ENCODE measurements around the gene HIF1AN.

The HIF1AN gene

DNA sequence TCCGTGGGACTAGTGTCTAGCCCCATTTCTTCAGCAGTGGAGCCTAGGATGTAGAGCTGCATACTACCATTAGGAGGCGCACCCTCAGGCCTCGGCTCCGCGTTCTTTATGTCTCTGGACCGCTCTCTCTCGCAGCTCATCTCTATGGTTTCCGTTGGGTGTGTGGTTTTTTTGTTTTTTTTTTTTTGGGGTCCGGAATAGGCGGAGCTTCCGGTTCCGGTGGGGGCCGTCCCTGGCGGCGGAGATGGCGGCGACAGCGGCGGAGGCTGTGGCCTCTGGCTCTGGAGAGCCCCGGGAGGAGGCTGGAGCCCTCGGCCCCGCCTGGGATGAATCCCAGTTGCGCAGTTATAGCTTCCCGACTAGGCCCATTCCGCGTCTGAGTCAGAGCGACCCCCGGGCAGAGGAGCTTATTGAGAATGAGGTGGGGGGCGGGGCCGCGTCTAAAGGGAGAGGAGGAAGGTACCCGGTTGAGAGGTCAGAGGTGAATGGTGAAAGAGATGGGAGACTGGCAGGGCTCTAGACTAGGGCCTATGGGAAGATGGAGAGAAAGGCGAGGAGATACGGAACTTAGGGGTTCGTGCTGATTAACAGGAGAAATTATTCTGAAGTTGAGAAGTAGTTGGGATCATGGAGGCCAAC, at the start of gene HIF1AN:
HIF1AN (plus strand) TSS at position 229 of the 639 bp plus-strand sequence; CDS start at position 245, 16 bp downstream.
- peak; percentile 10 for DNase-seq

DNA sequence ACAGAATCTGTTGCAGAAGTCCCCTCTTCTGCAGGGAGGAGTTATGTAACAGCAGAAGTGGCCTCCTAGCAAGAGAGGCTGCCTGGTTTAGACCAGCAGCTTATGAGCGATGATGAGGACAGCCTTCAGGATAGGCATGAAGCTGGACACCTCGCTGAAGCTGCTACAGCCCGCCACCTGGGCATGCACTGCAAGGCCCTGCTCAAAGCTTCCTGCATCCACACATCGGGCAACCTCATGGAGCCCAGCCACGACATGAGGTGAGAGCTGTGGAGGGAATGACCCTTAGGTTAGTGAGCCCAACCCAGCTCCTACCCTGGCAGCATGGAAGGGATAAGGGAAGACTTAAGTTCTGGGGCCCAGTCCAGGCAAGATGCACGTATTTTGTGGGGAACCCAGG, 48.2 kb upstream of the HIF1AN start:
- no peak for DNase-seq

DNA sequence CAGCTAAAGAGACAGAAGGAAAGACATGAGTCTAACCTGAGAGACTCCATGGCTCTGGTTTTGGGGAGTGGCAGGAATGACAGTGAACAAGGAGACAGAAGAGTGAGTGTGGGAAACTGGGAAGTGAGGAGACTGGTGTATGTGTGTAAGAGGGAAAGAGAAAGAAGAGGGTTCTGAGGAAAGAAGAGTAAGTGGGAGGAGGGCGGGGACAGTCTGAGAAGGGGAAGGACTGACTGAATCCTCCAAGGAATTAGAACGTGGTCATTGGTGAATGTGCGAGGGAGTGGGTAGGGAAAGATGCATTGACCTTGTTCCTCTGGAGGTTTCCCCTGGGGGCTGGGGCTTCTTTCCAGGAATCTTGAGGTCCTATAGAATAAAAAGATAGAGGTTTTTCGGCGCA, 46.3 kb upstream of the HIF1AN start:
- DNase-seq: no peak

DNA sequence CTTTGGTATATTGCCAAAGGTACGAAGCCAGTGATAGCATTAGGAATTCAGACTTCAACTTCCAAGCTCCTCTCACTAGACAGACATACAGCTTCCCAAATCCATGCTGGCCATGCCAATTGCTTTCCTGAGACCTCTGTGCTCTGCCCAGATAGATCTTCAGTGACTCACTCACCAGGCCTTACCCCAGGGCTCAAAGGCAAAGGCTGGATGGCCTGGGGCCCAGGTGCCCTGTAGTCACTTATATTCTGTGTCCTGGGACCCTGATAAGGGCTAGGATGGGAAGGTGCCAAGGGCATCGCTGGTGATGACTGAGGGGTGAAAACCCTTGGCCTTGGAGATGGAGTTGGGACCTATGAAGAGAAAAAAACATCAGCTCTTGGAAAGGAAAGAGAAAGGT, 45.2 kb upstream of the HIF1AN start:
- no peak for DNase-seq

DNA sequence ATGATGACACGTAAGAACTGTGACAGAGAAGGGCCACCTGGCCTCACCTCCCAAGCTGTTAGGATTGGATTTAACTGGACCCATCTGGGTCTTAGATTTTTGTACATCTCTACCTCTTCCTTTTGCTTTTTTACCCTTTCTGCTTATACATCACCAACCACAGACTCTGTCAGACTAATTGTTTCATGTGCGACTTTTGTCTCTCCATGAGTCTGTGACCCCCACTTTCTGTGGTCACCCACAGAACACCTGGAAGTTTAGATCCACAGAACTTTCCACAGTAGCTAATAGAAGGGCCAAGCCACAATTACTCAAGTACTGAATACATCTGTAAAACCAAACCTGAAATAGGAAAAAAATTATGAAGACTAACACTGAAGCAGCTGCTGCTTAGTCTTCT, 39.2 kb upstream of the HIF1AN start:
- no peak for DNase-seq

DNA sequence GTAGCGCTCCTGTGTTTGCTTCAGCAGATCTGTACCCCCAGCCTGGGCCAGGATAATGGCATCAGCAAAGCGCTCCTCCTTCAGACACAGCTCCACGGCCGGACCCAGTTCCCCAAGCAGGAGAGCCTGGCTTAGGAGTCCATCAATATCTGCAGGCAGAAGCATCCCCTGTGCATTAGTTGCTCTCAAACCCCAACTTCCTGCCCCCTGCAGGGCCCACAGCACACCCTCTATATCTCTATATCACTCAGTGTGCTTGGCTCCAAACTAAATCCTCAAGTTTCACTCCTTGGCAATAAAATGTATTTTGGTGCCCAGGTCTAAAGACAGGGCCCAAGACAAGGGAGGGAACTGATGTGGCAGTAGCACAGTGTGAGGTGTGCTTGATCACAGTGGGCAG, 37.7 kb upstream of the HIF1AN start:
- no peak for DNase-seq

DNA sequence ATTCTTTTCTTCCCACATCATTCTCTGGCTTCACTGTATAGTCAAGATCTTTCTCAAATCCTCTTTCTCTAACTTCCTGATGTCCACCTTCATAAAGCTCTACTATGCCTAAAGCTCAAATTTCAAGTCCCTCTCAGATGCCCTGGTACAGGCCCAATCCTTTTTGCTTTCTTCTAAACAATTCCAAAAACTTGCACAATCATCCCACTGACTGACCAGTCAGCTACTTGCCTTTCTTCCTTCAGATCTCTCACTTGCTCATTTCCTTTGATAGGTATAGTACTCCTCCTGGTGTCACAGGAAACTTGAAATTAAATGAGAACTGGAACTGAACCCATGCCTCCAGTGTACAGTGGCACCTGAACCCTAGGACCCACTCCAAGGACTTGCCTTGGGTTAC, 34.3 kb upstream of the HIF1AN start:
- DNase-seq: no peak

DNA sequence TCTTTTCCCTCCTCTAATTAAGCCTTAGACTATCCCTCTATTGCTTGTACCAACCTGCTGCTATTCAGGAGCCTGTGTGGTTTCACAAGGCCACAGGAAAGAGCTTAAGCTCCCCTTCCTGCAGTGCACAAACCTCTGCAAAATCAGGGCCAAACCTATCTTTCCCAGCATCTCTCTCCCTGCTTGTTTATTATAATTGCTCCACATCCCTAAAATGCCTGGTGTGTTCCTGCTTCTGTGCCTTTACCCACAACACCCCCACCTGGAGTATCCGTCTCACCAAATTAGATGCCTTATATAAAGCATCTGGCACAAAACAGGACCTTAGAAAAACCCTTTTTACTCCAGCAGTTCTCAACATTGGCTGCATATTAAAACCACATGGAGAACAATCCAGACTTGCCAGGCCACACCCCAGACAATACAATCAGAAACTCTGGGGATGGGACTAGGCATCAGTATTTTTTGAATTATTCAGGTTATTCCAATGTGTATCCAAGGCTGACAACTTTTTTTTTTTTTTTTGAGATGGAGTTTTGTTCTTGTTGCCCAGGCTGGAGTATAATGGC, 32.7 kb upstream of the HIF1AN start:
- no peak for DNase-seq

DNA sequence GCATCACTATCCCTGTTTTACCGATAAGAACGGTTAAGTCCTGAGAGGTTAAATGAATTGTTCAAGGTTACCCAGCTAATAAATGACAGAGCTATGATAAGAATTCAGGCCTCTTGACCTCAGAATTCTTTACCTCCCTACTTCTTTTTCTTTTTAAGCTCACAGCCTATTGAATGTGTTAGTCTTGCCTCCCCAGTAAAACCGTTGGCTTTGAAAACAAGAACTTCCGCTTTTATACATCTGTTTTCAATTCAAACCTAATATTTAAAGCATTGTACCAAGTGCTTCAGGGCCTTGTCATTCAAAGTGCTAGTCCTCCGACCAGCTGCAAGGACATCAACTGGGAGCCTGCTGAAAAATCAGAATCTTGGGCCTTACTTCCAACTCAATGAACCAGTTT, 31.6 kb upstream of the HIF1AN start:
- DNase-seq: no peak

DNA sequence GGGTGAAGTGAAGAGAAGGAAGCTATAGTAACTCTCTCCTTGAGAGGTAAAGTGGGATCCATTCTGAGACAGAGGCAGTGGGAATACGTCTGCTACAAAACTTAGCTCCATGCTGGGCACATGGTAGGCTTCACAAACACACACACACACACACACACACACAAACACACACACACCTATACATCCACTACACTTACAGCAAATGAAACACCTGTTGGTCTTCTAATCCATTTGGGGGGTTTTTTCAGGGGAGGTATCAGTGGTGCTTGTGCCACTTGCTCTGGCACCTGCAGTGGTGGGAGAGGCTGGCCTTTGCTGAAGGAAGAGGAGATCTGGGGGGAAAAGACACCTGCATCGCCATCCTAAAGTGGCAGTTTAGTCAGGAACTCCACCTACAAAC, 30.6 kb upstream of the HIF1AN start:
- no peak for DNase-seq

DNA sequence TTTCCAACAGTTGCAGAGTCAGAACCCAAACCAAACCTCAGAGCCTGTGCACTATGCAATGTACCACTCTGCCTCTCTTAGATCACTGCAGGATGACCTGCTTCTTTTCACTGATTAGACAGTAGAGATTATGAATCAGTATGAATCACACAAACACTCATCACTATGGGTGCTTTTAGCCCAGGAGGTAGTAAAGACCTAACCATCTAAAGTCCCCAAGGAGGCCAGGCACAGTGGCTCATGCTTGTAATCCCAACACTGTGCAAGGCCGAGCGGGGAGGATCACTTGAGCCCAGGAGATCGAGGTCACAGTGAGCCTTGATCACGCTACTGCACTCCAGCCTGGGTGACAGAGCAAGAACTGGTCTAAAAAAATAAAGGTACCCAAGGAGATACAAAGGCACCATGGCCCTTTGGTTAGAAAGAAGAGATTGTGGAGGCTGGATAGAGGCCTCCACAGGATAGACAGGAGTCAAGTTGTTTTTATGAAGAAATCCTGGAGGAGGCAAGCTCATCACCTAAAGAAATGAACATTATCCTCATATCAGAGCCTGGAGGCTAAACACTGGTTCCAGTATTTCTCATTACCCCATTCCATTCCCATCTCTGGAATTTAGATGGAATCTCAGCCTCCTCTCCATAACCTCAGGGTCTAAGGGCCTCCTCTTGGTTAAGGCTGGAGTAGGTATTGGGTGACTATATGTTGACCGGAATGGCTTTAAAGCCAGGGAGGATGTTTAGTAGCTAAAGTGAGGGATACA, 29.0 kb upstream of the HIF1AN start:
- DNase-seq: no peak

DNA sequence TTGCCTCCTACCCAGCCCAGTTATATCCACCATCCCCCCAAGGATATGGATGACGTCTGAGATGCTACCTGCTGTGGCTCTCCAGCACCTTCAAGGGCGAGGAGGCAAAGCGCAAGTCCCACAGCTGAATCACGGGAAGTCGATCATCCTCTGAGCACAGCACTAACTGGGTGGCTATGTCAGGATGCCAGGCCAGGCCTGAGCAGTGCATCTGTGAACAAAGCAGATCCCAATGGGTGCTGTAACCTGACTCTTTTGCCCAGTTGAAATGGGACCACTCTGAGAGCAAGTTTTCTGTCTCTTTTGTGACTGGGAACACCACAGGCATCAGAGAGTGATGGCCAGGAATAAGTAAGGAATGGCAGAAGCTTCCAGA, 28.4 kb upstream of the HIF1AN start:
- no peak for DNase-seq

DNA sequence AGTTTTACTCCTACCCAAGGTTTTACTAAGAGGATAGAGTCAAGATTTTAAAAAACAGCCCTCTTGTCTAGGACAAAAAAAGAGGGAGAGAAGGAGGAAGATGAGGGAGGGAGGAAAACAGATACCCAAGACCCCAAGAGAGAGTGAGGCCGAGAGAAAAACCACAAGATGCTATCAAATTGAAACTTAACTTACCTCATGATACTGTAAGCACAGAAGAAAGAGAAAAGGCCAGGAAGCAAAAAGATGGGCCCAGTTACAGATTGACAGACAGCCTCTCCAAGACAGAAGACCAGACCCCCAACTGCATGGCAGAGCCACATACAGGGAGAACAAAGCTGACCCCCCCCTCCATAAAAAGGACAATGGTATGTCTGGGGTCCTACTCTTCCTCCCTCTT, 27.5 kb upstream of the HIF1AN start:
- no peak for DNase-seq

DNA sequence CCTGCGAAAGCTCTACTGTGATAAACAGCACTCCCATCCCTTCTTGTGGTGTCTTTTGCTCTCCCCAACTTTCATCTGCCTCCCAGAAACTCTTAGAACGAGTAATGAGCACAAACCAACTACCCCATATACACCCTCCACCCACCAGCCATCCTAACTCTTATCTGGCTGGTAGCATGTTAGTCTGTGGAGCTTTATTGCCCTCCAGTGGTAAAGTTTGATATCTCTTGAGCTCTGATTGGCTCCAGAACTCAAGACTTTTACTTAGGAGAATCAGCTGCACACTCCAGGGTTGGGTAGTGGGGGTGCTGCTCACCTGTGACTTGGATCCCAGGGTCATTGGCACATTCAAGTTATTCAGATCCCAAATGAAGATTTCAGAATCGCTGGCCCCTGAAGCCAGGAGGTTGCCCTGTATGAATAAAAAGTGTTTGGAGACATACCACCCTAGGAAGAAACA, 27.0 kb upstream of the HIF1AN start:
- DNase-seq: no peak

DNA sequence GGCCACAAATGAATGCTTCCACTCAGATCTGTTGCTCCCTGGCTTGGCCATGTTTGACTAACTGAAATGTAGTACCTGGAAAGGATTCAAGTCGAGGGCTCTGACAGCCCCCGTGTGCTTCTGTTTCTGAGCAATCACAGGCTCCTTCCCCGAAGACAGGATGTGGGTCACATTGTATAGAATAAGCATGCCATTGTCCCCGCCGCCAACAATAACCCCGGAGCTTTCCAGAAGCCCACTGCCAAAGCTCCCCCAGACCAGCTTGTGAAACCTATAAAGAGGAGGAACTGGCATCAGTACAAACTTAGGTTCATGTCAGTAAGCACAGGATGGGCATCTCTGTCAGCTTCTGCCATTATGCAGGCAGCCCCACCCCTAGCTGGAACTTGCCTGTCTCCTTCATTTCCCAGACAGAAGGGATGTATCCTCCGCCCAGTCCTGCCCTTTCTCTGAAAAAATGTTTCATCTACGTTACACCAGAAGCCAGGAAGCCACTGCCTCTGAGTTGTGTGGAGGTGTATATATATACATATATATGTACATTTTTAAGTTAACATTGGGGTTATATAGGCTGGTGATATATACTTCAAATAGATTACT, 26.4 kb upstream of the HIF1AN start:
- DNase-seq: no peak

DNA sequence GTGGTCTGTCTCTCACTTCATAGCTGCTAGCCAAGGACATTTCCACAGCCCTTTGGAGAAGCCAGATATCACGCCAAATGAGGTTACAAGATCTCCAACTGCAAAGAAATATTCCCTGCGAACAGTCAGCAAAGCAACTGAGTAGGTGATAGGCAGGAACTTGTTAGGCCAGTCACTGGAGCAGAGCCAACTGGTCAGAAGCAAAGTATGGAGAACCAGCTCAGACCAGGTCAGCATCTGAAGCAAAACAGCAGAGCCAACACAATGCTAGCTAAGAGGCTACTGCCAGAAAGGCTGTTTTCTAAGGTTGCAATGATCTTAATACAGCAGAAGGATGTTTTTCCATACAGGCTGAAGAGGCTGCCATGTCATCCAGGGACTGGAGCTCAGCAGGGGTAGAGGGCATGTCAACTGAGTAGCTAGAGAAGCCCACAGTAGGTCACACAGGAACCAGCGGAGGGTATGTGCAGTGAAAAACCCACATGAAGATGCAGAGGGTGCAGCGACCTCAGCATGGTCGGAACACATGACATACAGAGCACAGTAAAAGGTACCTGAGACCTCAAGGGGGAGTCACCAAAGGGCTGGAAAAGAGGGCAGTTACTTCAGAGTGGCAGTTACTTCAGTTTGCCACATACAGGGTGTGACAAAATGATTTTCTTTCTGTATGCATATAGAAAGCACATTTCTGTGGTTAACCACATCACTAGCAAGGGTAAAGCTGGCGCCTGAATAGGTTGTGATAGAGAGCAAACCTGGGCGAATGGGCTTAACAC, 25.0 kb upstream of the HIF1AN start:
- no peak for DNase-seq

DNA sequence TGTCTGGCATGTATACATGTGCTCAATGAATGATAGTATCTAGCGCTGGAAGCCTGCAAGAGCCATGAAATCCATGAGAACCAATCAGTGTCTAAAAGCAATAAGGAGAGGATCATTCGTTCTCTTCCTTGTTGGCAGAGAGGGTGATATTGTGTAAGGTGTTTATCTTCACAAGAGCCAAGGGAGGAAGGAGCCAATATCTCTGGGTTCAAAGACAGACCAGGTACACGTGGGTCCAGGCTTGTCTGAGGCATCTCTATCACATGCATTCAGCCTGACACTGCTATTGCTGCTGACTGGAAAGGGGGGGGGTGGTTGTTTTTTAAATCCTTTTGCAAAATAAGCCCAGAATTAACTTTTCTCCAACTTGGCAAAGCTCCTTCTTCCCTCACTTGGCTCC, 20.1 kb upstream of the HIF1AN start:
- DNase-seq: no peak

DNA sequence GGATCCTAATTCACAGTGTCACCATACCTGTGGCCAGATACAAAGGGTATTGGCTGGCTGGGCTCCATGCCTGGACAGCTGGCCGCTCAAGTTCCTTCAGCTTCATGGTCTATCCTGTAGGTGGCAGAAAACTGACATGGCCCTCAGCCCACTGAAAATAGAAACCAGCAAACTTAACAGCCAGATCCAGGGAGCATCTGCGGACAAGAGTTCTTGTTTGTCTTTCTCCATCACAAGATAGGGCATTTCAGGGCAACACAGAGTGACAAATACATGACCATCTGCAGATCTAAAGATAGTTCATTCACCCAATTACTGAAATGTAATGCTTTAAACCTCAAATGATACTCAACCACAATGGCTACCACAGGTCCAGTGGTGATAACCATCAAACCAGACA, 18.9 kb upstream of the HIF1AN start:
- DNase-seq: no peak

DNA sequence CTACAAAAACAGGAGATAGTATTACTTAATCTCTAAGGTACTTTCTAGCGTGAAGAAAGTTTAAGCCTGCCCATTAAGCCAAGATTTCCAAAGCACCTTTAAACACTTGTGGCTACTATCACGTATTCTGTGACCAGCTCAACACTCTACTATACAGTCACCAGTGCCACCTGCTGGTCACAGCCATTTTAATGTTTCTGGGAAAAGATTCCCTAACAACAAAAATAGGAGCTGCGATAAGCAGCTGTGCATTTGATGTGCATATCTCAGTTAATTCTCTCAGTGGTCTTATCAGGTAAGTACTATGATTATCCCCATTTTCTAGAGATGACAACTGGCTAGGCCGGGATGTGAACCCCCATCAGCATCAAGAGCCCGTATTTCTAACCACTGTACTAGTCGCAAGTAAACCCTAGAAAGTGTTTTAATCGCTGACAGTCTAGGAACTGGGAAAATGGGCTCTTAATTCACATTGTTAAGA, 16.9 kb upstream of the HIF1AN start:
- DNase-seq: no peak

DNA sequence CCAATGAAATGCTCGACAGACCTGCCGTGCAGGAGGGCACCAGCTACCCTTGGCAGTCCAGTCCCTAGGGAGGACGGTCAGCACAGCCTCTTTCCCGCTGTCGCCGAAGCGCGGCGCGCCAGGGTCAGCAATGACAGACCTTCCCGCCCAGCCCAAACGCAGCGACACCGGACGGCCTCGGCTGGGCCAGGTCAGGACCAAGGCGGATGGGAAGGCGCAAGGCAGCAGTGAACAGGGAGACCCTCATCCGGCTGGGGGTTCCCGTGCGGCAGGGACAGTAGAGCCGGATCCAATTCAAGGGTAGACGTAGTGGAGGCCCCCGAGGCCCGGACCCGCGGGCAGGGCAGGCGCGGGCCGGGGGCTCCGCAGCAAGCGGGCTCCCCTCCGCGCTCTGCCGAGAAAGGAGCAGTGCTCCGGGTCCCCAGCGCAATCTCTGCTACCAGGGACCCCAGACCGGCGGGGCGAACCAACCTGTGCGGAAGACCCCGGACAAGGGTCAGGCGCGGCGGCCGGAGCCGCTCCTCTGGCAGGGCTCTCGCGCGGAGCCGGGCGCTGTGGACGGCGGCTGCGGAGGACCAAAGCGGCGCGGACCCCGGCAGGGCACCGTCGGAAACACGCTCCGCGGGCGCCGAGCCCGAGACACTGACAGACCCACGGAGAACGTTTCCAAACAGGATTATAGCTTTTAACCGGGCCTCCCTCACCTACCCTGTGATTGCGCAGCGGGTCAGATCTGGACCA, 16.3 kb upstream of the HIF1AN start, which contains the start of gene SEC31B:
SEC31B (minus strand) TSS at position 551 of the 741 bp plus-strand sequence. CDS start 2,909 bp downstream, outside the sequence.
- no peak for DNase-seq

DNA sequence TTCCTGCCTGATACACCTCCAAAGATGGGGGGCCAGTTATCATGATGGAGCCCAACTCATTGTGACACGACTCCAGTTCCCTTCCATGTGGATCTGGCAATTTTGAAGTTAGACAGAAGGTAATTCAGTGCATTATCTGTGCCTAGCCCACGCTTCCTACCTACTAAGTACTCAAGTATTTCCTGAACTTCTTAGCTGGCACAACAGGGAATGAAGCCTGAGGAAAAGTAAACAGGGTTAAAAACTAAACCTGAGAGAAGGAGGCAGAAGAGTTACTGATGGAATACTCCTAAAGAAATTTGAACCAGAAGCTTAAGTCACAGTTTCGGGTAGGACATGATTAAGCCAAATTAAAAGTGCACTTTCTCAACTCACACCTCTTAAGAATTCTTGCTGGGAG, 14.9 kb upstream of the HIF1AN start:
- DNase-seq: no peak
